K562 treated with DMSO at 1 percent for 12 hours (cell line): ENCODE results near the gene CEACAM1. TPM values are rescaled to one million over a fixed set of nuclear protein-coding genes. Genes with fewer than 3 reads are reported as not detected.

Experiments
- total RNA-seq: library from RNA; unstranded; fragments of 300-600 nt; gene quantifications from 2 replicates; pipeline ENCODE4 v1.2.3, GENCODE V29; 2022; ENCODE audit not compliant: insufficient read depth

Gene CEACAM1
- 0.51 and 2.5 TPM in 2 replicates for total RNA-seq

DNA sequence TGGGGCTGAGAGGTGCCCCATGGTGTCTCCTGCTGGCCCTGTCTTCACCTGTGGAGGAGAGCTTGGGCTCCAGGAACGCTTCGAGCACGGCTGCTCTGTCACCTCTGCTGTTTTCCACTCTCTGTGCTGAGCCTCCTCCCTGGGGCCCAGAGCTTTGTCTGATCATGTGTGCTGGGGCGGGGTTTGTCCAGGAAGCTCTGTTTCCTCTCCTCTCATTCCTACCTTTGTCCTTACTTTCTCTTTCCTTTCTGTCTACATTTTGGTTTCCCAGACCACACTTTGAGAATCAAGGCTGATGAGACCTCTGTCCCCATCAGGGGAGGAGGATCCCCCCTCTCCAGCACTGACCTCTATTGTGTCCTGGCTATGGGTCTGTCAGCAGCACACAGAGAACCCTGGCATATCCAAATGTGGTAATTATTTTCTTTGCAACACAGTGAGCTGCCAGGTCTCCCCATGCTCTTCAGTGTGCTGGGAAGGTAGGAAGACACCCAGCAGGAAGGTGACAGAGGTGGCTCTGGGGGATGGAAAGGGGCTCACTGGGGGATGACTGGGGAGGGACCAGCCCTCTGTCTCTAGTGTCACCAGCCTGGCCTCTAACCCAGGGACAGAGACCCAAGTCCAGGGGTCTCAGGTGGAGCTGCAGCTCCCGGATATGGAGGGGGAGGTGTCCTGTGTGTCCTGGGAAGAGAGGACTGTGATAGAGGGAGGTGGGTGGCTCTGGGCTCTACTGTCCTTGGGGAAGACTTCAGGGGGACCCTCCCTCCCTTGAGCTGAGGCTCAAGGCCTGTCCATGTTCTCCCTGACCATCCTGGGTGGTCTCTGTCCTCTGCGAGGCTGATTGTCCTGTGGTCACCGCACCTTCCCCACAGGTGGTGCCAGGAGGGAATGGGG is at the start of gene CEACAM1:
Gene CEACAM1 (minus strand): TSS at position 128 of the 894 bp plus-strand sequence. CDS start 107 bp downstream, at position 21.

Other genes starting within 250 kb of the CEACAM1 start
- 1.7 TPM in 1 of 2 replicates, not detected in the other for gene PRR19, start 226.3 kb downstream of the CEACAM1 start, total RNA-seq
- gene PAFAH1B3, start 225.9 kb downstream of the CEACAM1 start, total RNA-seq: 99.0 and 119 TPM in 2 replicates
- gene TMEM145, start 215.2 kb downstream of the CEACAM1 start, total RNA-seq: 0.69 TPM in 1 of 2 replicates, not detected in the other
- gene MEGF8, start 202.8 kb downstream of the CEACAM1 start, total RNA-seq: 5.6 and 18.1 TPM in 2 replicates
- gene CNFN, start 138.2 kb downstream of the CEACAM1 start, total RNA-seq: not detected in 2 replicates
- not detected in 2 replicates for gene LIPE, start 101.1 kb downstream of the CEACAM1 start, total RNA-seq
- not detected in 2 replicates for gene CXCL17, start 85.5 kb downstream of the CEACAM1 start, total RNA-seq
- not detected in 2 replicates for gene CEACAM8, start 66.4 kb upstream of the CEACAM1 start, total RNA-seq
- gene PSG3, start 212.0 kb upstream of the CEACAM1 start, total RNA-seq: not detected in 2 replicates
- not detected in 2 replicates for gene PSG8, start 237.2 kb upstream of the CEACAM1 start, total RNA-seq